ENCODE data around the gene CRYGB. TPM values are rescaled to one million over a fixed set of nuclear protein-coding genes. Genes with fewer than 3 reads are reported as not detected.

The CRYGB gene, protein sequence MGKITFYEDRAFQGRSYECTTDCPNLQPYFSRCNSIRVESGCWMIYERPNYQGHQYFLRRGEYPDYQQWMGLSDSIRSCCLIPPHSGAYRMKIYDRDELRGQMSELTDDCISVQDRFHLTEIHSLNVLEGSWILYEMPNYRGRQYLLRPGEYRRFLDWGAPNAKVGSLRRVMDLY
- polyA plus RNA-seq (2013), result not detected in 2 replicates

DNA sequence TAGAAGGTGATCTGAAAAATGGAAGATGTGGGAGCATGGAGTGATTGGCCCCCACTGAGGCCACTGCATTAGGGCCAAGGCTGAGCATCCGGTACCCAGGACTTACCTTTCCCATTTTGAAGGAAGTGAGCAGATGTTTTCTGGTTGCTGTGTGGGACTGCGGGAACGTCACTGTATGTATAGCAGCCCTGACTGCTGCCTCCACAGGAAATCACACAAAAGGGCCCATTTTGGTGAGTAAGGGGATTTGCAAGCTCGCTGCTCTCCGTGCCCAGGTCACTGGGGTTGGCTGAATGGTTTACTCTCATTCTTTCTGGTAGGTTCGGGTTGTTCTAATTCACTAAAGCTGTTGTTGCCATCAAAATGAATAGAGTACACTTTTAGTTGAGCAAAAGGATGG is at the start of gene CRYGB:
TSS of gene CRYGB (minus strand) at position 153 of the 400 bp plus-strand sequence. CDS start at position 115, 38 bp downstream.
- Histone ChIP-seq H3K27ac (ENCODE audit: low read depth, low read length) (no peak within 1 kb of the TSS), H2BK120ac (ENCODE audit: insufficient read depth, low read length, poor library complexity) (no peak within 1 kb of the TSS), H3K79me2 (ENCODE audit: control insufficient read depth, insufficient read depth, low read length, poor library complexity) (no peaks in the 10 kb centered on the region), H2BK12ac (ENCODE audit: low read length) (no peak within 1 kb of the TSS), H3K23ac (ENCODE audit: low read length) (no peak within 1 kb of the TSS), H3K4me2 (ENCODE audit: low read length) (no peak within 1 kb of the TSS), H2AK5ac (ENCODE audit: low read length) (no peak within 1 kb of the TSS), H2BK5ac (ENCODE audit: low read depth, low read length, poor library complexity) (no peak within 1 kb of the TSS), H3K4me3 (ENCODE audit: low read depth, low read length) (no peak within 1 kb of the TSS), H3K4me1 (ENCODE audit: control insufficient read depth in 1 of 2, insufficient read depth in 2 of 2, low read length in 2 of 2) (no peaks in the 10 kb centered on the region), H3K9me3 (ENCODE audit: insufficient read depth, low read depth, low read length) (no peaks in the 10 kb centered on the region), H3K4ac (ENCODE audit: low read depth, low read length) (no peak within 1 kb of the TSS), H3K27me3 (ENCODE audit: insufficient read depth, low read length) (no peaks in the 10 kb centered on the region), H4K91ac (ENCODE audit: low read depth, low read length) (no peak within 1 kb of the TSS), H4K12ac (ENCODE audit: low read depth, low read length) (no peak within 1 kb of the TSS), H3K14ac (ENCODE audit: low read length) (no peak within 1 kb of the TSS), H4K8ac (ENCODE audit: low read depth, low read length) (no peak within 1 kb of the TSS), H3K9ac (ENCODE audit: low read length) (no peak within 1 kb of the TSS), H3K18ac (ENCODE audit: low read length) (no peak within 1 kb of the TSS), H3K79me1 (ENCODE audit: low read length) (no peaks in the 10 kb centered on the region), H2AFZ (ENCODE audit: insufficient read depth, low read length, poor library complexity) (no peak within 1 kb of the TSS), H3K36me3 (ENCODE audit: control insufficient read depth in 1 of 2, insufficient read depth in 2 of 2, low read length in 2 of 2) (no peaks in the 10 kb centered on the region)
- DNase-seq, result no peak
- WGBS (ENCODE audit: extremely low coverage, insufficient coverage, insufficient read length), result no CpG with 5 or more reads among the region's 6 CpGs

DNA sequence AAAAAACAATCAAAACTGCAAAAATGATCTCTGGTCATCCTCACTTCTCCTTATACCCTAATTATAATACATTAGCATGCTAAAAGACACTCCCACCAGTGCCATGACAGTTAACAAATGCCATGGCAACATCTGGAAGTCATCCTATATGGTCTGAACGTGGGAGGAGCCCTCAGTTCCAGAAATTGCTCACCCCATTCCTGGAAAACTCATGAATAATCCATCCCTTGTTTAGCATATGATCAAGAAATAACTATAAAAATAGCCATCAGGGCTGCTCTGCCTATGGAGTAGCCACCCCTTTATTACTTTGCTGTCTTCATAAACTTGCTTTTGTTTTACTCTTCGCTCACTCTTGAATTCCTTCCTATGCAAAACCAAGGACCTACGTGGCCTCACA is 49.6 kb upstream of the CRYGB start:
- no peak overlapping the region for H3K4me2 ChIP-seq (ENCODE audit: low read length)
- DNase-seq, result no peak
- H3K36me3 ChIP-seq (ENCODE audit: control insufficient read depth in 1 of 2, insufficient read depth in 2 of 2, low read length in 2 of 2), result no peaks in the 10 kb centered on the region
- H3K27me3 ChIP-seq (ENCODE audit: insufficient read depth, low read length), result no peaks in the 10 kb centered on the region
- no peak overlapping the region for H3K18ac ChIP-seq (ENCODE audit: low read length)
- no peak overlapping the region for H2AFZ ChIP-seq (ENCODE audit: insufficient read depth, low read length, poor library complexity)
- H3K79me1 ChIP-seq (ENCODE audit: low read length), result no peaks in the 10 kb centered on the region
- no peak overlapping the region for H3K23ac ChIP-seq (ENCODE audit: low read length)
- H3K4me1 ChIP-seq (ENCODE audit: control insufficient read depth in 1 of 2, insufficient read depth in 2 of 2, low read length in 2 of 2), result no peaks in the 10 kb centered on the region
- H3K4me3 ChIP-seq (ENCODE audit: low read depth, low read length), result no peak overlapping the region
- H4K91ac ChIP-seq (ENCODE audit: low read depth, low read length), result no peak overlapping the region
- no peak overlapping the region for H2BK12ac ChIP-seq (ENCODE audit: low read length)
- H4K8ac ChIP-seq (ENCODE audit: low read depth, low read length), result no peak overlapping the region
- no peak overlapping the region for H2BK5ac ChIP-seq (ENCODE audit: low read depth, low read length, poor library complexity)
- no peak overlapping the region for H3K14ac ChIP-seq (ENCODE audit: low read length)
- no peaks in the 10 kb centered on the region for H3K79me2 ChIP-seq (ENCODE audit: control insufficient read depth, insufficient read depth, low read length, poor library complexity)
- no peak overlapping the region for H3K4ac ChIP-seq (ENCODE audit: low read depth, low read length)
- no peak overlapping the region for H3K27ac ChIP-seq (ENCODE audit: low read depth, low read length)
- H4K12ac ChIP-seq (ENCODE audit: low read depth, low read length), result no peak overlapping the region
- H2BK120ac ChIP-seq (ENCODE audit: insufficient read depth, low read length, poor library complexity), result no peak overlapping the region
- no CpG with 5 or more reads among the region's 3 CpGs for WGBS (ENCODE audit: extremely low coverage, insufficient coverage, insufficient read length)
- H2AK5ac ChIP-seq (ENCODE audit: low read length), result no peak overlapping the region
- no peak overlapping the region for H3K9ac ChIP-seq (ENCODE audit: low read length)
- peaks cover 1% of the 10 kb centered on the region for H3K9me3 ChIP-seq (ENCODE audit: insufficient read depth, low read depth, low read length)

DNA sequence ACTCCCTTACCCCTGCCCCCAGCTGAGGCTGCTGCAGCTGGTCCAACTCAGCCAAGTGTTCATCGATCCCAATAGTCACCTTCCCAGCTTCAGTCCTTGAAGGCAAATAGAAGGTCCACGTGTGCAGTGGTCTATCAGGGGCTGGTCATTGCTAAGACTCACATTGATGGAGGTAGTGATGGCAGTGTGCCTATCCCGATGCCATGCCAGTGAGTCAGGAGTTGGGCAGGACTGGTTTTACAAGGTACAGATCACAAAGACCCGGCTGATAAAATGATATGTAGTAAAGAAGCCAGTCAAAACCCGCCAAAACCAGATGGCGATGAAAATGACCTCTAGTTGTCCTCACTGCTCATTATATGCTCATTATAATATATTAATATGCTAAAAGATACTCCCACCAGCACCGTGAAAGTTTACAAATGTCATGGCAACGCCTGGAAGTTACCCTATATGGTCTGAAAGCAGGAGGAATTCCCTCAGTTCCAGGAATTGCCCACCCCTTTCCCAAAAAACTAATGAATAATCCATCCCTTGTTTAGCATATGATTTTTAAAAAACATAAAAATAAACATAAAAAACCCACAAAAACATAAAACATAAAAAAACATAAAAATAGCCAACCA is 46.8 kb upstream of the CRYGB start:
- DNase-seq, result no peak
- Histone ChIP-seq H3K9ac (ENCODE audit: low read length) (no peak overlapping the region), H3K9me3 (ENCODE audit: insufficient read depth, low read depth, low read length) (peaks cover 1% of the 10 kb centered on the region), H3K4ac (ENCODE audit: low read depth, low read length) (no peak overlapping the region), H3K23ac (ENCODE audit: low read length) (peak overlapping the region; percentile 61), H3K4me3 (ENCODE audit: low read depth, low read length) (peak overlapping the region; percentile 40), H2BK120ac (ENCODE audit: insufficient read depth, low read length, poor library complexity) (no peak overlapping the region), H3K4me1 (ENCODE audit: control insufficient read depth in 1 of 2, insufficient read depth in 2 of 2, low read length in 2 of 2) (no peaks in the 10 kb centered on the region), H2AK5ac (ENCODE audit: low read length) (no peak overlapping the region), H3K27me3 (ENCODE audit: insufficient read depth, low read length) (no peaks in the 10 kb centered on the region), H3K18ac (ENCODE audit: low read length) (no peak overlapping the region), H3K14ac (ENCODE audit: low read length) (no peak overlapping the region), H3K4me2 (ENCODE audit: low read length) (no peak overlapping the region), H2BK12ac (ENCODE audit: low read length) (no peak overlapping the region), H3K36me3 (ENCODE audit: control insufficient read depth in 1 of 2, insufficient read depth in 2 of 2, low read length in 2 of 2) (no peaks in the 10 kb centered on the region), H3K27ac (ENCODE audit: low read depth, low read length) (no peak overlapping the region), H3K79me1 (ENCODE audit: low read length) (no peaks in the 10 kb centered on the region), H4K91ac (ENCODE audit: low read depth, low read length) (no peak overlapping the region), H2AFZ (ENCODE audit: insufficient read depth, low read length, poor library complexity) (no peak overlapping the region), H3K79me2 (ENCODE audit: control insufficient read depth, insufficient read depth, low read length, poor library complexity) (no peaks in the 10 kb centered on the region), H4K8ac (ENCODE audit: low read depth, low read length) (no peak overlapping the region), H2BK5ac (ENCODE audit: low read depth, low read length, poor library complexity) (no peak overlapping the region), H4K12ac (ENCODE audit: low read depth, low read length) (no peak overlapping the region)
- no CpG with 5 or more reads among the region's 8 CpGs for WGBS (ENCODE audit: extremely low coverage, insufficient coverage, insufficient read length)

DNA sequence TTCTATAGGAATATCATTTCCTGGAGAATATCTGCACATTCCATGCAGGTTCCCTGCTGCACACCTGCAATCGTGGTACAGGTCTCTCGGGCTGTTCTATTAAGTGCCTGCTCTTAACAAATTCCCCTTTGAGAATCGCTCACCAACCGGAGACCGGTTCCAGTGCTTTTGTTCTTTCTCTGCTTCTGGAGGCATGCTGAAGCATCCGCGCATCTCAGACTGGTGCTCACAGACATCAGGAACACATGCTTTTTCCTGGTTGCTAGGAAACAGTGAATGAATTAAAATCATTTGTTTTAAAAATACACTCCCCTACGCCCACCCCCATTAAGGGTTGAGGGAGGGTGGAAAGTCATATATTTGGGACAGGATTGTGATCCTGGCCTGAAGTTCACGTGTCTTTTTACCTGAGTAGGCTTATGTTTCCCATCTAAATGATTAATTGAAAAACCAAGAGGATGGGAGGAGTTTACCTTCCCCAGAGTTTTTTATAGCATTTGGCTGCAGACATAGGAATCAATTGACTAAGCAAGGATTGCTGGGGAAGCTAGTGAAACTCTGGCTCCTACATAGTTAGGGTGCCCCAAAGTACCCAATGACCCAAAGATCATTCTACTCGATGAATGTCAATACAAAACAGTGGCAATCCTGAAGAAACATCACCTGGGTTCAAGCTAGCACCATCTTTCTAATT is 44.0 kb upstream of the CRYGB start, which contains the start of gene C2orf80:
TSS of gene C2orf80 (minus strand) at position 221 of the 694 bp plus-strand sequence. CDS start 3,044 bp downstream, outside the sequence.
- Histone ChIP-seq H2AFZ (ENCODE audit: insufficient read depth, low read length, poor library complexity) (no peak within 1 kb of the TSS), H3K79me2 (ENCODE audit: control insufficient read depth, insufficient read depth, low read length, poor library complexity) (no peaks in the 10 kb centered on the region), H3K27me3 (ENCODE audit: insufficient read depth, low read length) (no peaks in the 10 kb centered on the region), H3K9me3 (ENCODE audit: insufficient read depth, low read depth, low read length) (peaks cover 1% of the 10 kb centered on the region), H2BK12ac (ENCODE audit: low read length) (no peak within 1 kb of the TSS), H4K8ac (ENCODE audit: low read depth, low read length) (no peak within 1 kb of the TSS), H3K18ac (ENCODE audit: low read length) (no peak within 1 kb of the TSS), H3K23ac (ENCODE audit: low read length) (no peak within 1 kb of the TSS), H3K36me3 (ENCODE audit: control insufficient read depth in 1 of 2, insufficient read depth in 2 of 2, low read length in 2 of 2) (no peaks in the 10 kb centered on the region), H3K14ac (ENCODE audit: low read length) (no peak within 1 kb of the TSS), H3K4me3 (ENCODE audit: low read depth, low read length) (no peak within 1 kb of the TSS), H4K91ac (ENCODE audit: low read depth, low read length) (no peak within 1 kb of the TSS), H3K4me2 (ENCODE audit: low read length) (no peak within 1 kb of the TSS), H4K12ac (ENCODE audit: low read depth, low read length) (no peak within 1 kb of the TSS), H3K9ac (ENCODE audit: low read length) (no peak within 1 kb of the TSS), H3K79me1 (ENCODE audit: low read length) (no peaks in the 10 kb centered on the region), H3K4ac (ENCODE audit: low read depth, low read length) (no peak within 1 kb of the TSS), H2AK5ac (ENCODE audit: low read length) (no peak within 1 kb of the TSS), H3K27ac (ENCODE audit: low read depth, low read length) (no peak within 1 kb of the TSS), H3K4me1 (ENCODE audit: control insufficient read depth in 1 of 2, insufficient read depth in 2 of 2, low read length in 2 of 2) (no peaks in the 10 kb centered on the region), H2BK120ac (ENCODE audit: insufficient read depth, low read length, poor library complexity) (no peak within 1 kb of the TSS), H2BK5ac (ENCODE audit: low read depth, low read length, poor library complexity) (no peak within 1 kb of the TSS)
- no CpG with 5 or more reads among the region's 10 CpGs for WGBS (ENCODE audit: extremely low coverage, insufficient coverage, insufficient read length)
- DNase-seq, result no peak

Measured in trophoblast cell (in vitro differentiated cells and primary cell).